OCI-LY7 (cell line): ENCODE measurements around the gene SESN2. TPM values are rescaled to one million over a fixed set of nuclear protein-coding genes. Genes with fewer than 3 reads are reported as not detected.
A peak's percentile ranks its signal among the peaks of the same experiment; 100 is the strongest.

Experiments
- BruUV-seq: library from RNA; stranded (reverse); fragments of 400-500 nt; replicated peaks from 2 replicates; lab custom pipeline; 2021; lab: Mats Ljungman, UMichigan
- CTCF ChIA-PET: fragments of 300-600 bp; sonication (Branson Sonifier 250); formaldehyde crosslinking; loops from one replicate; lab custom pipeline; 2022; ENCODE audit warnings: antibody characterized with exemption; ENCODE audit not compliant: unreplicated experiment; lab: Charles Lee
- POLR2A ChIA-PET: fragments of 300-600 bp; sonication (Branson Sonifier 250); formaldehyde crosslinking; loops from one replicate; lab custom pipeline; 2022; ENCODE audit warnings: antibody characterized with exemption; lab: Charles Lee
- DNase-seq: peaks from one replicate; pipeline ENCODE4 v3.0.0-alpha.2; 2015; ENCODE audit warnings: low spot score
- H2AFZ ChIP-seq: fragments of 200-600 bp; sonication (generic), shearing (Covaris generic); 2 replicates; pipeline ENCODE4 v1.6.1; 2014; ENCODE audit warnings: mild to moderate bottlenecking, antibody characterized with exemption, low read length, moderate library complexity
- H3K27ac ChIP-seq: fragments of 200-600 bp; sonication (generic); 2 replicates; pipeline ENCODE4 v1.5.1; 2014; ENCODE audit warnings: mixed run types, low read depth, mild to moderate bottlenecking, moderate library complexity, low read length, inconsistent platforms; ENCODE audit not compliant: poor library complexity, severe bottlenecking
- H3K36me3 ChIP-seq: fragments of 200-600 bp; sonication (generic); 2 replicates; pipeline ENCODE4 v1.6.1; 2014; ENCODE audit warnings: mild to moderate bottlenecking, antibody characterized with exemption, low read length, moderate library complexity, mixed read lengths; ENCODE audit not compliant: insufficient read depth
- H3K4me1 ChIP-seq: fragments of 200-600 bp; sonication (generic); 2 replicates; pipeline ENCODE4 v1.5.1; 2014; ENCODE audit warnings: mild to moderate bottlenecking, low read length; ENCODE audit not compliant: insufficient read depth, poor library complexity, severe bottlenecking
- H3K4me2 ChIP-seq: fragments of 200-600 bp; sonication (generic); 2 replicates; pipeline ENCODE4 v1.6.1; 2014; ENCODE audit warnings: mild to moderate bottlenecking, low read length
- H3K4me3 ChIP-seq: fragments of 200-600 bp; sonication (generic); 2 replicates; pipeline ENCODE4 v1.5.1; 2014; ENCODE audit warnings: mild to moderate bottlenecking, low read depth, low read length; ENCODE audit not compliant: poor library complexity, severe bottlenecking
- H3K79me2 ChIP-seq: fragments of 200-600 bp; sonication (generic); 2 replicates; pipeline ENCODE4 v1.6.1; 2016; ENCODE audit warnings: low read depth, mild to moderate bottlenecking, low read length, moderate library complexity, mixed read lengths; ENCODE audit not compliant: insufficient read depth
- H3K9me2 ChIP-seq: fragments of 200-600 bp; sonication (generic); 2 replicates; pipeline ENCODE4 v1.6.1; 2016; ENCODE audit warnings: mild to moderate bottlenecking, low read length, mixed read lengths; ENCODE audit not compliant: insufficient read depth
- H3K9me3 ChIP-seq: fragments of 200-600 bp; sonication (generic); 2 replicates; pipeline ENCODE4 v1.6.1; 2014; ENCODE audit warnings: mild to moderate bottlenecking, mixed run types, low read length, mixed read lengths
- H4K20me1 ChIP-seq: fragments of 200-600 bp; sonication (generic); 2 replicates; pipeline ENCODE4 v1.6.1; 2014; ENCODE audit warnings: mild to moderate bottlenecking, antibody characterized with exemption, low read length, moderate library complexity, mixed read lengths; ENCODE audit not compliant: insufficient read depth
- EZH2phosphoT487 ChIP-seq: fragments of 200-600 bp; sonication (generic); IDR thresholded peaks from 2 replicates; pipeline ENCODE4 v1.6.1; 2018; ENCODE audit warnings: low read depth, borderline replicate concordance, mild to moderate bottlenecking, mixed run types, antibody characterized with exemption, low read length, moderate library complexity, mixed read lengths
- intact Hi-C: fragments of 100-400 bp; cut with micrococcal nuclease; formaldehyde crosslinking; loops from one replicate; pipeline ENCODE4 v1.10.0; 2022; ENCODE audit not compliant: unreplicated experiment
- total RNA-seq, 2 experiments: library from RNA; depleted of rRNA in 1 of 2; stranded (reverse); fragments of >200 nt in 1 of 2; shearing (Covaris generic) in 1 of 2; gene quantifications; 2 replicates each; pipeline ENCODE4 v1.2.3, GENCODE V29; 2014 to 2022
- TF ChIP-seq, protein P1 (sequence below): fragments of 200-600 bp; sonication (generic); conservative IDR thresholded peaks from 2 replicates; pipeline ENCODE4 v1.5.1; 2014; ENCODE audit warnings: mild to moderate bottlenecking, antibody characterized with exemption, low read length, moderate library complexity, mixed read lengths

SESN2 gene
- total RNA-seq, 2 experiments from 2014 or later: 22.8 to 41.2 TPM

DNA sequence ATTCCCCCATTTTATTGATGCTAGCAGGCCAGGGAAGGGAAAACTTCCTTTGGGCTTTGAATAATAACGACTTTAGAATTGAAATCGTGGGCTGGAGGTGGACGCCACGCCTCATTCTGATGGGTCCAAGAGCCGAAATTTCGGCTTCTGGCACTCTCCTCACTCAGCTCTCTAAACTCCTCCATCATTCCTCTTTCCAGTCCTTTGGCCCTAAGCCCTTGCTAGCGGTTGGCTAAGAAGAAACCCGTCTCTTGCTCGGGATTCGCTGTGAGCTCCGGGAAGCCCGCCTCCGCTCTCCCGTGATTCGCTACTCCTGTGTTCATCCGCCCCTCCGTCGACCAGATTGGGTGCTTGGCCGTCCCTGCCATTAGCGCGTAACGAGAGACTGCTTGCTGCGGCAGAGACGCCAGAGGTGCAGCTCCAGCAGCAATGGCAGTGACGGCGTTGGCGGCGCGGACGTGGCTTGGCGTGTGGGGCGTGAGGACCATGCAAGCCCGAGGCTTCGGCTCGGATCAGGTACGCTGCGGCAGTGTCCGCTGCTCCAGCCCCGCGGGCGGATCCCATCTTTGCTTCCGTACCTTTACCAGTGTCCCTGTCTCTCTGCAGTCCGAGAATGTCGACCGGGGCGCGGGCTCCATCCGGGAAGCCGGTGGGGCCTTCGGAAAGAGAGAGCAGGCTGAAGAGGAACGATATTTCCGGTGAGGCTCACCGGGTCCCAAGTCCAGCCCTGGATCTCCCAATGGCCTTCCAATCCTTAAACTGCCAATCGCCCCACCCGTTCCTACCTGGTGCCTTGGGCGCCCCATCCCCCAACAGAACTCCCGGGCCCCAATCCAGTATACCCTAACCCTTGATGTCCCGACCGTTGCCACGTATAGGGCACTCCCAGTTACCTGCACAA is 23.3 kb upstream of the SESN2 start, which contains the start of gene ATP5IF1:
ATP5IF1 (plus strand) TSS at position 370 of the 901 bp plus-strand sequence; CDS start at position 430, 60 bp downstream.
- TF ChIP-seq EZH2phosphoT487: no peak
- TF ChIP-seq, protein P1, sequence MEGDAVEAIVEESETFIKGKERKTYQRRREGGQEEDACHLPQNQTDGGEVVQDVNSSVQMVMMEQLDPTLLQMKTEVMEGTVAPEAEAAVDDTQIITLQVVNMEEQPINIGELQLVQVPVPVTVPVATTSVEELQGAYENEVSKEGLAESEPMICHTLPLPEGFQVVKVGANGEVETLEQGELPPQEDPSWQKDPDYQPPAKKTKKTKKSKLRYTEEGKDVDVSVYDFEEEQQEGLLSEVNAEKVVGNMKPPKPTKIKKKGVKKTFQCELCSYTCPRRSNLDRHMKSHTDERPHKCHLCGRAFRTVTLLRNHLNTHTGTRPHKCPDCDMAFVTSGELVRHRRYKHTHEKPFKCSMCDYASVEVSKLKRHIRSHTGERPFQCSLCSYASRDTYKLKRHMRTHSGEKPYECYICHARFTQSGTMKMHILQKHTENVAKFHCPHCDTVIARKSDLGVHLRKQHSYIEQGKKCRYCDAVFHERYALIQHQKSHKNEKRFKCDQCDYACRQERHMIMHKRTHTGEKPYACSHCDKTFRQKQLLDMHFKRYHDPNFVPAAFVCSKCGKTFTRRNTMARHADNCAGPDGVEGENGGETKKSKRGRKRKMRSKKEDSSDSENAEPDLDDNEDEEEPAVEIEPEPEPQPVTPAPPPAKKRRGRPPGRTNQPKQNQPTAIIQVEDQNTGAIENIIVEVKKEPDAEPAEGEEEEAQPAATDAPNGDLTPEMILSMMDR: no peak
- H3K4me1 ChIP-seq: peaks cover 50% of the 10 kb centered on the region
- no peaks in the 10 kb centered on the region for H3K9me2 ChIP-seq
- peak within 1 kb of the TSS; percentile 94 for H3K4me2 ChIP-seq
- H3K4me3 ChIP-seq: peak within 1 kb of the TSS; percentile 84
- peak within 1 kb of the TSS; percentile 56 for H3K27ac ChIP-seq
- no peaks in the 10 kb centered on the region for H3K9me3 ChIP-seq
- H3K36me3 ChIP-seq: peaks cover 39% of the 10 kb centered on the region
- peak within 1 kb of the TSS; percentile 70; the same call in 1 of the 2 replicates for H2AFZ ChIP-seq
- peaks cover 5% of the 10 kb centered on the region for H4K20me1 ChIP-seq
- CTCF ChIA-PET: interaction anchor here (1.0 kb wide), 1 partner anchor 9 kb away, joined by 3 read pairs; no protein-coding TSS in a partner anchor
- POLR2A ChIA-PET: interaction anchor here (0.6 to 5.1 kb wide), 11 partner anchors 11 to 1495 kb away, joined by 3 to 71 read pairs (median 3); no protein-coding TSS in a partner anchor
- H3K79me2 ChIP-seq: peaks cover 55% of the 10 kb centered on the region
- no TSS peak for BruUV-seq
- intact Hi-C loops: no loop called here
- DNase-seq: peak; percentile 98

DNA sequence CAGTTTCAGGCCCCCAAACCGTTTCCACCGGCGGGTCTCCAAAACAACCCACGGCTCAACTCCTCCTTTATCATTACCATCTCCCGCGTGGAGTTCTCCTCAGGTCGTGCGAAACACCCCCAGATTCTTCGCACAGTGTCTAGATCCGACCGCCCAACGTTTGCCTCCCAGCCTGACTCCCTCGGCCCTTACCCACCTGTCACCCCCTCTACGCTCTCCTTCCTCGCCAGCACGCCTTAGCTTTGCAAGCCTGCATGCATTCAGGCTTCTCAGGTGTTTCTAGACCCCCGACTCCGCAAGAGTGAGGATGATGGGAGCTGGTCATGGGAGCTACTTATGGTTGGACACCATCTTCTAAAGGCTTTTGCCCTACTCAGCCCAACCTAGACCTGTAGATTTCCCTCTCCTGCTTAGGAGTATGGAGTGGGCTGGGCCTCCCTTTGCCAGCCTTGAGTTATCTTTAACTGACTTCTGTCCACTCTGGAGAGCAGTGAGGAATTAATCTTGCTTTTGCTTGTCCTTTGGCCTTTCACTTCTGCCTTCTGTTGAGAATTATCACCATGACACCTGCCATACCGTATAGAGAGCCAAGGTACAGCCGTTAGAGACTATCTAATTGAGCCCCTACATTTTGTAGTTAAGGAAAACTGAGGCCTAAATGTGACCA is 22.5 kb upstream of the SESN2 start:
- ChIA-PET POLR2A (interaction anchor here (0.6 to 5.1 kb wide), 4 partner anchors 10 to 509 kb away, joined by 3 to 71 read pairs (median 4); no protein-coding TSS in a partner anchor), CTCF (no interaction called here)
- peaks cover 51% of the 10 kb centered on the region for H3K4me1 ChIP-seq
- intact Hi-C loops: no loop called here
- H3K9me2 ChIP-seq: no peaks in the 10 kb centered on the region
- peaks cover 5% of the 10 kb centered on the region for H4K20me1 ChIP-seq
- peak overlapping the region; percentile 94 for H3K4me2 ChIP-seq
- no TSS peak for BruUV-seq
- H3K9me3 ChIP-seq: no peaks in the 10 kb centered on the region
- peaks cover 55% of the 10 kb centered on the region for H3K79me2 ChIP-seq
- no peak for TF ChIP-seq EZH2phosphoT487
- TF ChIP-seq, protein P1: no peak
- no peak for DNase-seq
- peak overlapping the region; percentile 84 for H3K4me3 ChIP-seq
- peaks cover 39% of the 10 kb centered on the region for H3K36me3 ChIP-seq
- peak overlapping the region; percentile 56 for H3K27ac ChIP-seq
- H2AFZ ChIP-seq: no peak overlapping the region
